H1 (cell line): ENCODE results near the gene PHC3. TPM values are rescaled to one million over a fixed set of nuclear protein-coding genes. Genes with fewer than 3 reads are reported as not detected.

Experiments
- CTCF ChIA-PET: fragments of 300-600 bp; sonication (Branson Sonifier 250); formaldehyde crosslinking; loops from one replicate; lab custom pipeline; 2021; ENCODE audit not compliant: partially characterized antibody; lab: Charles Lee
- POLR2A ChIA-PET: fragments of 300-600 bp; sonication (Branson Sonifier 250); formaldehyde crosslinking; loops from one replicate; lab custom pipeline; 2021; ENCODE audit warnings: inconsistent platforms; ENCODE audit not compliant: partially characterized antibody; lab: Charles Lee
- DNase-seq, 2 experiments: peaks; one replicate each; pipeline versions ENCODE4 v3.0.0 to v3.0.0-alpha.2; 2010 to 2022; ENCODE audit warnings: low spot score in 2 of 2, low read depth in 1 of 2, mixed read lengths in 1 of 2
- FAIRE-seq: peaks from 2 replicates; lab custom pipeline; 2011; peaks lifted over from hg19 to GRCh38; lab: Jason Lieb, UNC
- H2AFZ ChIP-seq: 2 replicates; pipeline ENCODE4 v1.8.1; 2012; ENCODE audit warnings: low read length, inconsistent platforms
- H2AK5ac ChIP-seq: 2 replicates; pipeline ENCODE4 v1.6.1; 2013; ENCODE audit warnings: low read depth, low read length
- H2BK120ac ChIP-seq: replicated peaks from 2 replicates; pipeline ENCODE3; 2013; ENCODE audit warnings: low read depth, low read length, inconsistent platforms
- H2BK12ac ChIP-seq: 2 replicates; pipeline ENCODE4 v1.6.1; 2013; ENCODE audit warnings: low read depth, low read length
- H2BK15ac ChIP-seq: 2 replicates; pipeline ENCODE4 v1.6.1; 2013; ENCODE audit warnings: low read length
- H2BK20ac ChIP-seq: 2 replicates; pipeline ENCODE4 v1.6.1; 2013; ENCODE audit warnings: low read length
- H2BK5ac ChIP-seq: 2 replicates; pipeline ENCODE4 v1.6.1; 2013; ENCODE audit warnings: low read depth, low read length
- H3K14ac ChIP-seq: 2 replicates; pipeline ENCODE4 v1.6.1; 2013; ENCODE audit warnings: inconsistent platforms; ENCODE audit not compliant: insufficient read length
- H3K18ac ChIP-seq: 2 replicates; pipeline ENCODE4 v1.6.1; 2013; ENCODE audit warnings: low read length; ENCODE audit errors: extremely low read depth
- H3K23ac ChIP-seq: 2 replicates; pipeline ENCODE4 v1.6.1; 2013; ENCODE audit warnings: inconsistent platforms; ENCODE audit not compliant: insufficient read length
- H3K23me2 ChIP-seq: 2 replicates; pipeline ENCODE4 v1.6.1; 2013; ENCODE audit warnings: low read depth, low read length
- H3K27ac ChIP-seq: 2 replicates; pipeline ENCODE4 v1.6.1; 2011; ENCODE audit warnings: low read depth, low read length, inconsistent platforms
- H3K27me3 ChIP-seq, 4 experiments: replicated peaks in 1 of 4; 1 replicate in 1 of 4; 2 replicates in 3 of 4; pipeline versions ENCODE4 v1.6.1 to v1.8.1; 2011 to 2013; ENCODE audit warnings: low read length in 3 of 4, mild to moderate bottlenecking in 3 of 4, inconsistent platforms in 2 of 4, mixed read lengths in 2 of 4, moderate library complexity in 1 of 4; ENCODE audit not compliant: control insufficient read depth in 3 of 4, insufficient read depth in 3 of 4; ENCODE audit errors: extremely low read depth in 1 of 4
- H3K36me3 ChIP-seq, 4 experiments: 2 replicates each; pipeline versions ENCODE4 v1.6.1 to v1.8.1; 2011 to 2013; ENCODE audit warnings: mild to moderate bottlenecking in 4 of 4, low read length in 3 of 4, moderate library complexity in 2 of 4, control low read depth in 1 of 4, inconsistent platforms in 1 of 4; ENCODE audit not compliant: insufficient read depth in 4 of 4, control insufficient read depth in 2 of 4
- H3K4ac ChIP-seq: replicated peaks from 2 replicates; pipeline ENCODE3; 2013; ENCODE audit warnings: low read length, low read depth, mixed read lengths, inconsistent platforms; ENCODE audit not compliant: insufficient read length
- H3K4me1 ChIP-seq, 4 experiments: replicated peaks in 1 of 4; 1 replicate in 1 of 4; 2 replicates in 3 of 4; pipeline versions ENCODE4 v1.6.1 to v1.8.1; 2011 to 2013; ENCODE audit warnings: low read length in 3 of 4, inconsistent platforms in 2 of 4, mixed read lengths in 1 of 4; ENCODE audit not compliant: insufficient read depth in 4 of 4, control insufficient read depth in 3 of 4
- H3K4me2 ChIP-seq, 2 experiments: 2 replicates each; pipeline versions ENCODE4 v1.6.1 to v1.8.1; 2011 to 2013; ENCODE audit warnings: low read depth in 2 of 2, low read length in 2 of 2, control low read depth in 1 of 2, inconsistent platforms in 1 of 2, mild to moderate bottlenecking in 1 of 2; ENCODE audit not compliant: insufficient read depth in 1 of 2
- H3K4me3 ChIP-seq, 4 experiments: fragments of 200-600, 300-600 bp in 1 of 4; sonication (generic), shearing (Covaris generic), sonication (Bioruptor Twin) in 1 of 4; 2 replicates each; pipeline versions ENCODE4 v1.5.1 to v1.8.1; 2011 to 2016; ENCODE audit warnings: low read length in 4 of 4, low read depth in 3 of 4, control low read depth in 2 of 4, inconsistent platforms in 2 of 4, mild to moderate bottlenecking in 2 of 4, mixed read lengths in 1 of 4, moderate library complexity in 1 of 4; ENCODE audit not compliant: insufficient read depth in 2 of 4; ENCODE audit errors: extremely low read depth in 1 of 4
- H3K56ac ChIP-seq: replicated peaks from 2 replicates; pipeline ENCODE3; 2013; ENCODE audit warnings: low read depth, mild to moderate bottlenecking, mixed read lengths, low read length, inconsistent platforms; ENCODE audit not compliant: insufficient read length
- H3K79me1 ChIP-seq: 2 replicates; pipeline ENCODE4 v1.6.1; 2013; ENCODE audit warnings: low read depth, low read length, control low read depth
- H3K79me2 ChIP-seq, 2 experiments: 2 replicates each; pipeline versions ENCODE4 v1.6.1 to v1.8.1; 2012 to 2013; ENCODE audit warnings: low read length in 2 of 2, mild to moderate bottlenecking in 2 of 2, inconsistent platforms in 1 of 2; ENCODE audit not compliant: insufficient read depth in 2 of 2, control insufficient read depth in 1 of 2
- H3K9ac ChIP-seq, 4 experiments: replicated peaks in 1 of 4; 1 replicate in 1 of 4; 2 replicates in 3 of 4; pipeline versions ENCODE4 v1.6.1 to v1.8.1; 2011 to 2013; ENCODE audit warnings: low read depth in 3 of 4, low read length in 3 of 4, control low read depth in 2 of 4, mild to moderate bottlenecking in 2 of 4, moderate library complexity in 2 of 4, inconsistent platforms in 1 of 4; ENCODE audit errors: extremely low read depth in 1 of 4
- H3K9me3 ChIP-seq, 2 experiments: 2 replicates each; pipeline versions ENCODE4 v1.6.1 to v1.8.1; 2012 to 2013; ENCODE audit warnings: mild to moderate bottlenecking in 2 of 2, moderate library complexity in 2 of 2, control low read depth in 1 of 2, inconsistent platforms in 1 of 2, low read depth in 1 of 2, low read length in 1 of 2, mixed read lengths in 1 of 2; ENCODE audit not compliant: insufficient read depth in 2 of 2
- H4K20me1 ChIP-seq, 2 experiments: replicated peaks in 1 of 2; 2 replicates each; pipeline versions ENCODE3 to v1.8.1; 2011 to 2013; ENCODE audit warnings: inconsistent platforms in 2 of 2, low read length in 2 of 2, mild to moderate bottlenecking in 1 of 2; ENCODE audit not compliant: insufficient read depth in 2 of 2, control insufficient read depth in 1 of 2
- H4K5ac ChIP-seq: 2 replicates; pipeline ENCODE4 v1.6.1; 2013; ENCODE audit warnings: low read length, low read depth, mixed read lengths, inconsistent platforms; ENCODE audit not compliant: insufficient read length
- H4K8ac ChIP-seq: 2 replicates; pipeline ENCODE4 v1.8.0; 2013; ENCODE audit warnings: mild to moderate bottlenecking, moderate library complexity, low read length, inconsistent platforms; ENCODE audit not compliant: insufficient read depth; ENCODE audit errors: extremely low read depth
- H4K91ac ChIP-seq: replicated peaks from 2 replicates; pipeline ENCODE3; 2013; ENCODE audit warnings: low read length, mixed read lengths, inconsistent platforms; ENCODE audit not compliant: insufficient read length
- CTCF ChIP-seq, 3 experiments: IDR thresholded peaks; 1 replicate in 2 of 3; 2 replicates in 1 of 3; pipeline versions ENCODE4 v1.5.1 to v1.6.1; 2011; ENCODE audit warnings: low read length in 3 of 3, mild to moderate bottlenecking in 3 of 3, inconsistent platforms in 2 of 3, low read depth in 1 of 3, moderate library complexity in 1 of 3; ENCODE audit not compliant: insufficient read depth in 1 of 3; ENCODE audit errors: control extremely low read depth in 1 of 3
- MAX ChIP-seq: IDR thresholded peaks from 2 replicates; pipeline ENCODE4 v1.6.1; 2012; ENCODE audit warnings: inconsistent platforms
- NRF1 ChIP-seq: IDR thresholded peaks from 2 replicates; pipeline ENCODE4 v1.6.1; 2011; ENCODE audit warnings: mild to moderate bottlenecking, low read depth, low read length, improper control_type of control experiment
- RBBP5 ChIP-seq: IDR thresholded peaks from 2 replicates; pipeline ENCODE4 v1.7.1; 2012; ENCODE audit warnings: low read depth, mild to moderate bottlenecking, inconsistent platforms, low read length, moderate library complexity, borderline replicate concordance
- SAP30 ChIP-seq: fragments of 300-600 bp; sonication (generic); IDR thresholded peaks from 2 replicates; pipeline ENCODE4 v1.7.1; 2012; ENCODE audit warnings: low read length, moderate library complexity, mild to moderate bottlenecking, inconsistent platforms; ENCODE audit not compliant: insufficient read depth, insufficient replicate concordance
- SUZ12 ChIP-seq: fragments of 200-600 bp; sonication (generic); IDR thresholded peaks from 2 replicates; pipeline ENCODE4 v1.6.1; 2012; ENCODE audit warnings: mild to moderate bottlenecking, inconsistent platforms, low read length, moderate library complexity, mixed read lengths
- TBP ChIP-seq: IDR thresholded peaks from 2 replicates; pipeline ENCODE4 v1.6.1; 2011; ENCODE audit warnings: low read depth, low read length, improper control_type of control experiment
- TCF12 ChIP-seq: IDR thresholded peaks from 2 replicates; pipeline ENCODE4 v1.6.1; 2011; ENCODE audit warnings: low read depth, mild to moderate bottlenecking, low read length
- TEAD4 ChIP-seq: IDR thresholded peaks from 2 replicates; pipeline ENCODE4 v1.6.1; 2012; ENCODE audit warnings: low read depth, low read length, inconsistent platforms, mixed read lengths
- USF2 ChIP-seq: IDR thresholded peaks from 2 replicates; pipeline ENCODE4 v1.6.1; 2011; ENCODE audit warnings: low read length, improper control_type of control experiment
- WGBS, 2 experiments: shearing (Covaris generic) in 1 of 2; methylation state at CpG; one replicate each; pipeline versions ENCODE4 v1.1.6 to v1.1.7; 2013 to 2015; ENCODE audit warnings: low lambda C conversion rate in 2 of 2, mixed read lengths in 2 of 2, inconsistent platforms in 1 of 2, low coverage in 1 of 2, missing lambda C conversion rate in 1 of 2; ENCODE audit not compliant: insufficient replicate concordance in 2 of 2, insufficient coverage in 1 of 2, insufficient read length in 1 of 2; ENCODE audit errors: extremely low coverage in 1 of 2, missing lambda C conversion rate in 1 of 2; 5-methylcytosine and 5-hydroxymethylcytosine counted together
- polyA plus RNA-seq, 7 experiments: library from polyadenylated mRNA; depleted of rRNA in 3 of 7; stranded (reverse) in 5 of 7; unstranded in 2 of 7; fragments of >200 nt in 5 of 7; fragments of 200-250 nt in 2 of 7; gene quantifications; 1 replicate in 5 of 7; 2 replicates in 1 of 7; 4 replicates in 1 of 7; pipeline versions ENCODE4 v1.2.1 to v1.2.3, GENCODE V29; 2011 to 2013; ENCODE audit warnings: missing spikeins in 2 of 7, mixed read lengths in 2 of 7
- total RNA-seq: library from RNA; stranded (reverse); fragmentation: NEBNext Ultra II Directional; extraction: Animal tissue kit (Norgen Biotek cat#: 25700); gene quantifications from 2 replicates; pipeline ENCODE4 v1.2.1, GENCODE V29; 2021

The PHC3 gene
- total and polyA plus RNA-seq, 2 of the 8 experiments (the other 6 are each of a cell fraction or from before 2014, with no cell fraction given) = 26.4 to 29.2 TPM

GRCh38 chr3:170076715-170077238 is 104.8 kb downstream of the PHC3 start:
- Histone ChIP-seq H3K9ac (no peak overlapping the region), H2BK15ac (no peak overlapping the region), H3K79me2 (no peaks in the 10 kb centered on the region), H3K27me3 (no peaks in the 10 kb centered on the region), H3K14ac (no peak overlapping the region), H3K4me2 (no peak overlapping the region), H3K4ac (no peak overlapping the region), H3K27ac (no peak overlapping the region), H3K56ac (no peak overlapping the region), H3K23ac (no peak overlapping the region), H2AFZ (no peak overlapping the region), H3K4me3 (no peak overlapping the region), H3K18ac (no peak overlapping the region), H4K91ac (no peak overlapping the region), H2BK12ac (no peak overlapping the region), H2AK5ac (no peak overlapping the region), H2BK5ac (no peak overlapping the region), H3K4me1 (peaks cover 0 to 2% (median 0%) of the 10 kb centered on the region in 4 experiments; a peak in 1 of 7 replicates), H3K9me3 (no peaks in the 10 kb centered on the region), H4K5ac (no peak overlapping the region), H2BK20ac (no peak overlapping the region), H3K79me1 (no peaks in the 10 kb centered on the region), H2BK120ac (no peak overlapping the region), H3K23me2 (no peaks in the 10 kb centered on the region), H4K20me1 (no peaks in the 10 kb centered on the region), H4K8ac (no peak overlapping the region), H3K36me3 (no peaks in the 10 kb centered on the region)
- 93% methylated on average over 6 of the region's 6 CpGs; no CpG with 5 or more reads in 1 of the 2 experiments for WGBS, 2 experiments
- POLR2A ChIA-PET = no interaction called here
- FAIRE-seq (no peak), DNase-seq (no peak)
- CTCF ChIA-PET = interaction anchor here (0.6 to 4.5 kb wide), 8 partner anchors 14 to 607 kb away, joined by 3 to 34 read pairs (median 4); no protein-coding TSS in a partner anchor
- TF ChIP-seq NRF1 (no peak), TBP (no peak), SAP30 (no peak), MAX (no peak), RBBP5 (no peak), CTCF (IDR thresholded peaks at IDR 0.05; ENCODE audit: control extremely low read depth in 1 of 3, insufficient read depth in 1 of 3, low read depth in 1 of 3, low read length in 3 of 3) (no peak), TEAD4 (no peak), TCF12 (no peak), SUZ12 (no peak), USF2 (no peak)
